ENCODE results near the gene FOXG1. TPM values are rescaled to one million over a fixed set of nuclear protein-coding genes. Genes with fewer than 3 reads are reported as not detected.

Gene FOXG1
- total RNA-seq, 2 donors from 2014 or later: not detected

- H3K4me1 ChIP-seq: peaks cover 0 to 8% of the 10 kb centered on the region in 2 donors
- H3K4me3 ChIP-seq: no peak overlapping the region
- peaks cover 45% of the 10 kb centered on the region in 2 donors for H3K27me3 ChIP-seq
- no peak overlapping the region for H3K27ac ChIP-seq
- H3K9me3 ChIP-seq: no peaks in the 10 kb centered on the region
- TF ChIP-seq CTCF (IDR thresholded peaks at IDR 0.05): no peak
- DNase-seq (ENCODE audit: low spot score): no peak
- H3K36me3 ChIP-seq: no peaks in the 10 kb centered on the region
These were observed 7.5 kb upstream of the FOXG1 start for GRCh38 chr14:28758885-28759652.

GRCh38 chr14:28759653-28760313 lies 6.8 kb upstream of the FOXG1 start:
- Histone ChIP-seq H3K4me1 (peaks cover 0 to 8% of the 10 kb centered on the region in 2 donors), H3K27ac (no peak overlapping the region), H3K36me3 (no peaks in the 10 kb centered on the region), H3K27me3 (peaks cover 47 to 51% of the 10 kb centered on the region in 2 donors), H3K9me3 (no peaks in the 10 kb centered on the region), H3K4me3 (no peak overlapping the region)
- no peak for TF ChIP-seq CTCF (IDR thresholded peaks at IDR 0.05)
- DNase-seq (ENCODE audit: low spot score): no peak

GRCh38 chr14:28760431-28760996 lies 6.1 kb upstream of the FOXG1 start:
- Histone ChIP-seq H3K27me3 (peaks cover 51 to 58% of the 10 kb centered on the region in 2 donors), H3K27ac (no peak overlapping the region), H3K4me3 (no peak overlapping the region), H3K4me1 (peaks cover 0 to 10% of the 10 kb centered on the region in 2 donors), H3K9me3 (no peaks in the 10 kb centered on the region), H3K36me3 (no peaks in the 10 kb centered on the region)
- no peak for TF ChIP-seq CTCF (IDR thresholded peaks at IDR 0.05)
- DNase-seq (ENCODE audit: low spot score): no peak

GRCh38 chr14:28761438-28762291 lies 4.9 kb upstream of the FOXG1 start:
- Histone ChIP-seq H3K4me1 (peaks cover 0 to 22% of the 10 kb centered on the region in 2 donors), H3K27me3 (peaks cover 56 to 60% of the 10 kb centered on the region in 2 donors), H3K9me3 (no peaks in the 10 kb centered on the region), H3K4me3 (no peak overlapping the region), H3K36me3 (no peaks in the 10 kb centered on the region), H3K27ac (no peak overlapping the region)
- DNase-seq (ENCODE audit: low spot score): no peak
- no peak for TF ChIP-seq CTCF (IDR thresholded peaks at IDR 0.05)

- Histone ChIP-seq H3K27ac (no peak overlapping the region), H3K9me3 (no peaks in the 10 kb centered on the region), H3K4me1 (peaks cover 0 to 24% of the 10 kb centered on the region in 2 donors), H3K4me3 (no peak overlapping the region), H3K36me3 (no peaks in the 10 kb centered on the region), H3K27me3 (peaks cover 56 to 58% of the 10 kb centered on the region in 2 donors)
- DNase-seq (ENCODE audit: low spot score): no peak
- TF ChIP-seq CTCF (IDR thresholded peaks at IDR 0.05): no peak
These were observed 4.2 kb upstream of the FOXG1 start for GRCh38 chr14:28762303-28762954.

Measured in right atrium auricular region (tissue), 2 donors.